Measurements from ENCODE around the gene PIH1D2.

Gene PIH1D2

GRCh38 chr11:112051768-112052167, 22.0 kb downstream of the PIH1D2 start:
- TF ChIP-seq TAF1 (IDR thresholded peaks at IDR 0.05; ENCODE audit: borderline replicate concordance, insufficient read depth, low read length), result no peak
- no peak for TF ChIP-seq FOXP2 (optimal IDR thresholded peaks at IDR 0.05; ENCODE audit: borderline replicate concordance, extremely low read depth, extremely low read length, insufficient read depth)
- no peak for TF ChIP-seq REST (IDR thresholded peaks at IDR 0.05; ENCODE audit: insufficient read depth in 1 of 2, low read depth in 2 of 2, low read length in 2 of 2)
- TF ChIP-seq SIN3A (IDR thresholded peaks at IDR 0.05; ENCODE audit: borderline replicate concordance, insufficient read depth, low read length), result no peak
- no peak for TF ChIP-seq POLR2AphosphoS5 (IDR thresholded peaks at IDR 0.05; ENCODE audit: low read depth, low read length)

GRCh38 chr11:112050721-112051120, 23.1 kb downstream of the PIH1D2 start:
- TF ChIP-seq FOXP2 (optimal IDR thresholded peaks at IDR 0.05; ENCODE audit: borderline replicate concordance, extremely low read depth, extremely low read length, insufficient read depth) (no peak), TAF1 (IDR thresholded peaks at IDR 0.05; ENCODE audit: borderline replicate concordance, insufficient read depth, low read length) (no peak), POLR2AphosphoS5 (IDR thresholded peaks at IDR 0.05; ENCODE audit: low read depth, low read length) (no peak), REST (IDR thresholded peaks at IDR 0.05; ENCODE audit: insufficient read depth in 1 of 2, low read depth in 2 of 2, low read length in 2 of 2) (no peak), SIN3A (IDR thresholded peaks at IDR 0.05; ENCODE audit: borderline replicate concordance, insufficient read depth, low read length) (no peak)

- TF ChIP-seq FOXP2 (optimal IDR thresholded peaks at IDR 0.05; ENCODE audit: borderline replicate concordance, extremely low read depth, extremely low read length, insufficient read depth), result no peak
- no peak for TF ChIP-seq POLR2AphosphoS5 (IDR thresholded peaks at IDR 0.05; ENCODE audit: low read depth, low read length)
- TF ChIP-seq TAF1 (IDR thresholded peaks at IDR 0.05; ENCODE audit: borderline replicate concordance, insufficient read depth, low read length), result no peak
- no peak for TF ChIP-seq SIN3A (IDR thresholded peaks at IDR 0.05; ENCODE audit: borderline replicate concordance, insufficient read depth, low read length)
- no peak for TF ChIP-seq REST (IDR thresholded peaks at IDR 0.05; ENCODE audit: insufficient read depth in 1 of 2, low read depth in 2 of 2, low read length in 2 of 2)
These were observed 24.0 kb downstream of the PIH1D2 start for GRCh38 chr11:112049777-112050176.

GRCh38 chr11:112044961-112045360, 28.9 kb downstream of the PIH1D2 start:
- TF ChIP-seq TAF1 (IDR thresholded peaks at IDR 0.05; ENCODE audit: borderline replicate concordance, insufficient read depth, low read length) (no peak), POLR2AphosphoS5 (IDR thresholded peaks at IDR 0.05; ENCODE audit: low read depth, low read length) (no peak), SIN3A (IDR thresholded peaks at IDR 0.05; ENCODE audit: borderline replicate concordance, insufficient read depth, low read length) (no peak), REST (IDR thresholded peaks at IDR 0.05; ENCODE audit: insufficient read depth in 1 of 2, low read depth in 2 of 2, low read length in 2 of 2) (no peak)

GRCh38 chr11:112042961-112043304, 30.9 kb downstream of the PIH1D2 start:
- no peak for TF ChIP-seq FOXP2 (optimal IDR thresholded peaks at IDR 0.05; ENCODE audit: borderline replicate concordance, extremely low read depth, extremely low read length, insufficient read depth)
- TF ChIP-seq TAF1 (IDR thresholded peaks at IDR 0.05; ENCODE audit: borderline replicate concordance, insufficient read depth, low read length), result no peak
- TF ChIP-seq POLR2AphosphoS5 (IDR thresholded peaks at IDR 0.05; ENCODE audit: low read depth, low read length), result no peak
- no peak for TF ChIP-seq REST (IDR thresholded peaks at IDR 0.05; ENCODE audit: insufficient read depth in 1 of 2, low read depth in 2 of 2, low read length in 2 of 2)
- no peak for TF ChIP-seq SIN3A (IDR thresholded peaks at IDR 0.05; ENCODE audit: borderline replicate concordance, insufficient read depth, low read length)
